Endometrium (tissue), 2 donors: ENCODE data around the gene FECH.

Experiments
- FAIRE-seq: peaks from 2 replicates; lab custom pipeline; 2012; peaks lifted over from hg19 to GRCh38; lab: Jason Lieb, UNC
- donor health status: control.
- donor health status: control.

The FECH gene

GRCh38 chr18:57581301-57581934, 5.1 kb downstream of the FECH start:
- no peak for FAIRE-seq

- FAIRE-seq: no peak
These were observed 6.6 kb downstream of the FECH start for GRCh38 chr18:57579934-57580333.

- FAIRE-seq: no peak
These were observed 10.2 kb downstream of the FECH start for GRCh38 chr18:57576316-57576715.

- FAIRE-seq: no peak
These were observed 11.0 kb downstream of the FECH start for GRCh38 chr18:57575542-57575941.

- no peak for FAIRE-seq
These were observed 11.6 kb downstream of the FECH start for GRCh38 chr18:57574866-57575265.

- no peak for FAIRE-seq
These were observed 16.3 kb downstream of the FECH start for GRCh38 chr18:57570162-57570561.

GRCh38 chr18:57569133-57569532, 17.4 kb downstream of the FECH start:
- FAIRE-seq: no peak

- peak; percentile 80 for FAIRE-seq
These were observed 24.6 kb downstream of the FECH start for GRCh38 chr18:57561728-57562423.

GRCh38 chr18:57561261-57561660, 25.2 kb downstream of the FECH start:
- no peak for FAIRE-seq

GRCh38 chr18:57559314-57559713, 27.2 kb downstream of the FECH start:
- FAIRE-seq: no peak

- FAIRE-seq: no peak
These were observed 31.4 kb downstream of the FECH start for GRCh38 chr18:57555134-57555533.

GRCh38 chr18:57550510-57550909, 36.0 kb downstream of the FECH start:
- no peak for FAIRE-seq

GRCh38 chr18:57547260-57547659, 39.2 kb downstream of the FECH start:
- no peak for FAIRE-seq

- no peak for FAIRE-seq
These were observed 41.4 kb downstream of the FECH start for GRCh38 chr18:57544936-57545660.

- FAIRE-seq: no peak
These were observed 42.9 kb downstream of the FECH start for GRCh38 chr18:57543560-57543959.

GRCh38 chr18:57542812-57543427, 43.6 kb downstream of the FECH start:
- no peak for FAIRE-seq

GRCh38 chr18:57542126-57542525, 44.4 kb downstream of the FECH start:
- no peak for FAIRE-seq

- FAIRE-seq: no peak
These were observed 46.8 kb downstream of the FECH start for GRCh38 chr18:57539702-57540101.

- FAIRE-seq: no peak
These were observed 47.9 kb downstream of the FECH start for GRCh38 chr18:57538614-57539013.

GRCh38 chr18:57534511-57534909, 52.0 kb downstream of the FECH start:
- FAIRE-seq: no peak

GRCh38 chr18:57533868-57534510, 52.5 kb downstream of the FECH start:
- FAIRE-seq: no peak
